ENCODE results near the gene COL27A1.
A peak's percentile ranks its signal among the peaks of the same experiment; 100 is the strongest.

Gene COL27A1

DNA sequence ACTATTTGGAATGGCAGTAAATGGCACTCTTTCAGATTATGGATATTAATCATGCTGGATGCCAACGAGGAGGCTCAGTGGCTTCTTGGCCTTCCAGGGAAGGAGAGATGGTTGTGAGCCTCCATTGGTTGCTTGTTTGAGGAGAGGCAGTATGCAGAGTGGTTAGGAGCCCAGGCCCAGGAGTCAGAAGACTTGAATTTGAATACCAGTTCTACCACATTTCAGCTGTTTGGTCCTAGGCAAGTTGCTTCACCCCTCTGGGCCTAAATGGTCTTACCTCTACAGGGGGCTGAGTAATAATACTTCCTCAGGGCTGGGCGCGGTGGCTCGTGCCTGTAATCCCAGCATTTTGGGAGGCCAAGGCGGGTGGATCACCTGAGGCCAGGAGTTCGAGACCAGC lies 52.5 kb downstream of the COL27A1 start:
- no peak for DNase-seq

DNA sequence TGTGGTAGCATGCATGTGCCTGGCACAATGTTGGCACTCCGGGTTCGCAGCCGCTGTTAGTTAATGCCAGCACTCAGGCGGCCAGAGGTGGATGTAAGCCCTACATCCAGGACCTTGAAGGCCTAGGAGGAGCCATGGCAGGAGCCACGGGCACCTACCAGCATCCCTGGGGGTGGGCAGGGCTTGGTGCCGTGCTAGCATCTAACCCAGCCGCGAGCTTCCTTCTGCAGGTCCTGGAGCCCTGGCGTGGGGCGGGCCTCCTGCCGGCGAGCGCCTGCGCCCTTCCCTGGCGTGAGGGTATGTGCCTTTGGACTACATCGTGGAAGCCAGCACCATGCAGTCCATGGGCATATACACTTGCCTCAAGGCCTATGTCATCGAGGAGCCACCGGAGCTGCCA lies 53.8 kb downstream of the COL27A1 start:
- no peak for DNase-seq

DNA sequence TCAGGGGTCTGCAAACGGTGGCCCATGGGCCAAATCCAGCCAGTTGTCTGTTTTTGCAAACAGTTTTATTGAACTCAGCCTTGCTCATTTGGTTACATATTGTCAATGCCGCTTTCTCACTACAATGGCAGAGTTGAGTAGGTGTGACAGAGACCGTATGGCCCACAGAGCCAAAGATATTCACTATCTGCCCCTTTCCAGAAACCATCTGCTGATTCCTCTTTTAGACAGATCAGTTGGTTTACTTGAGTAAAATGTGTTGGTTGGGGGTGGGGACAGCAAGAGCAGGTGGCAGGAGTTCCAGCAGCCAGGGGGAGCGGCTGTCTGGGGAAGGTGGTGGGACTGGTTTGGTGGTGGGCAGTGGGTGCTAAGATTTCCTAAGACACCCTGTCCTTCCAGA lies 54.8 kb downstream of the COL27A1 start:
- DNase-seq, result peak; percentile 23

DNA sequence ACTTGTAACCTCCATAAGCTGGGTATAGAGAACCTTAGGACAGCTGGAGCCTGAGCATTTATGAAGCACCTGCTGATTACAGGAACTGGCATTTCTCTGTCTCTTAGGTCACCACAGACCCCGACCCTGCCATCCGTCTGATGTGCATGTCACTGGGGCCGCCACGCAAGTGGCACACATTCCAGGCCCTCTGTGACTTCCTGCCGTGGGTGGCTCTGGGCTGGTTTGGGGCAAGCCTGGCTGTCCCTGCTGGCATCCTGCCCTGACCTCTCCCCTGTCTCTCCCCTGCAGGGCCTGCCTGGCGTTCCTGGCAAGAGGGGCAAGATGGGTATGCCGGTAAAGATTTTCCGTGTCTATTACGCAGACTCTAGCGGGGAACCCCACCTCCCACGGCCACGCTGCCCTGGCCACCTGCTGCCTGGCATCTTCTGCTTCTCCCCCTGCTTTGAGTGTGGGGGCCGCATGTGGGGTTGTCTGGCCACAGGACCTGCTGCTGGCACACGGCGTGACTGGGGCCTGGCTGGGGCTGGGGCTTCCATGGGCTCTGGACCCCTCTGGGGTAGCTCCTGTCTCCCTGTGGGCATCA lies 55.4 kb downstream of the COL27A1 start:
- no peak for DNase-seq

DNA sequence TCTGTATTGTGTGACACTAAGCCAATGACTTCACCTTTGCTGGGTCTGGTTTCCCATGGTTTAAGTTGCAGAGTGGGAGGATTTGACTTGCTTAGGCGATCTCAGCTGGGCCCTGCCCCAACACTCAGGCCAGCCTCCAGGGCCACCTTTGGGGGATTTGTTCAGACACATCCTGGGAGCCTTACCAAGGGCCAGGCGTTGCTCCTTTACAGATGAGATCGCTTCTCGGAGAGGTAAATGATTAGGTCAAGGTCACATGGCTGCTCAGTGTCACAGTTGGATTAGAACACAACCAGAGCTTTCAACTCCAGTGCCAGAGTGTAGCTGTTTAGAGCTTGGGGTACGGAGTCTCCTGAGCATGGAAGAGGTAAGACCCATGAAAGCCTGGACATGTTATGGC lies 57.5 kb downstream of the COL27A1 start:
- DNase-seq, result no peak

DNA sequence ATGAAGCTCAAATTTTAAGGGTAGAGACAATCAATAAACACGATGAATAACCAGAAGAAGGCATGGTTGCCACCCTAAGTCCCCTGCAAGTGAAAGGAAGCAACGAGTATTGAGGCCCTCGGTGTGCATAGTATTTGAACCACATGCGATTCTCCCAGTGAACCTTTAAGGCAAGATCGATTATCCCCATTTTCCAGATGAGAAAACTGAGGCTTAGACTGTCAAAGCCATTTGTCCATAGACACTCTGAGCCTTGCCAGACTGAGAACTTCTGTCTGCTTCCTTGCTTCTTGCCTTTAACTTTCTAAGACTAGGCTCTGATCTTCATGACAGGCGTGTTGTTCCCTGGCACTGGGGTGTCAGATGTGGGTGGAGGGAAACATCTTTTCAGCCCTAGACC lies 58.2 kb downstream of the COL27A1 start:
- no peak for DNase-seq

DNA sequence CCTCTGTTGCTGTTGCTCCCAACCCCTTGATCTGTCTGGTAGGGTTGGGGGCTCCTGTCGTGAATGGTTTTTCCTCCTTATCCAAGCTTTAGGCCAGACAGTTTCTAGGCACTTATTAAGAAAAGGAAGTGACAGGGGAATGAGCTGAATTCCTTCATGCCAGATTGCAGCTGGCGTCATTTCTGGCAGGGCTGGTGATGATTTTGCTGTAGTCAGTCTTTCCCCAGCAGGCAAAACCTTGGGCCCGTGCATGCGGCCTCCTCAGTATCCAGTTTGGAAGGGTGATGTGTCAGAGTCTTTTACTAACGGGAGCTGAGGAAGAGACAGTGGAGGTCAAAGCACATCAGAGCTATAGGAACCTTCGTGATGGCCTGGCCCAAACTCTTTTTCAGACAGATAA lies 58.8 kb downstream of the COL27A1 start:
- DNase-seq, result no peak

DNA sequence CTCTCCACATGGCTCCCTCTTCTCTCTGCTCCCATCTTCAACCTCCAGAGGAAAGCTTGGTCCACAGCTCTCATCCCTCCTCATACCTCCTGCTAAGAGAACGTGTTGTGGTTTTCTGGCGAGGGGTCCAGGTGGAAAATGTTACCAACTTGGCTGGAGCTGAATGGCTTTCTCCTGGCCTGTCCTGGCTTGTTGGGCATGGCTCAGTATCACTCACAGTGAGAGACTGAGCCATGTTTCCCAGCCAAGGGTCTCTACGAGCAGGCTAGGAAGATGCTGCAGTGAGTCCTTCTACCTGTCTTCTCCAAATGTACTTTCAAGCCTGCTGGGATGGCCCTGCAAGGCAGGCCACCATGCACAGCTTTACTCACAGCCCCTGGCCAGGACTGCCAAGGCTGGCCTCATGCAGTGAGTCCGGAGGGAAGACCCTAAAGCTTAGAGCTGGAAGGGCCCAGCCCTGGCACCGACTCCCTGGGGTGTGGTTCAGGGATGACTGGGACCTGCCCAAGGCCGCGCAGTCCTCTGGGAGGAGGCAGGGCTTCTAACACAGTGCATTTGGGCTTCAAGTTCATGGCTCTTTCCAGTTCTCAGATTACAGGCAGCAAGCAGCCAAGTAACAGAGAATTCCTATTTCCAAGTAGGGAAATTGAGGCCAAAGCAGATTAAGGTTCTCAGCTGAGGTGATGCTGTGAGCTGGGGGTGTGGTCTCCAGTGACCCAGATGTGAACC lies 59.5 kb downstream of the COL27A1 start:
- no peak for DNase-seq

DNA sequence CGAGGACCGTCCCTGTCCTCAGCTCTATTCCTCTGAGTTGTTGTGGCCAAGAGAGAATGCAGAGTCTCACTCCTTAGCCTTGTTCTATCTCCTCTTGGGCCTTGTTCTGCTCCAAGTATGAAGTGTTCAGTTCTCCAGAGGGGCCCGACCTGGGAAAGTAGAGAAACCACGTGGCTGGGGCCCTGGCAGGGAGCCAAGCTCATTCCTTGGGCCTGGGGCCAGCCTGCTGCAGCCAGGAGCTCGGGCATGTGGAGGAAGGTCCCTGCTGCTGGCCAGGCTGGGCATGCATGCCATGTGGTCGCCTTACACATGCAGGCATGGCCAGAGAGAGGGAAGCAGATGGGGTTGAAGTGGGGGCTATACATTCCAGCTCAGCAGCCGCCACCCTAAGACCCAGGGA lies 60.7 kb downstream of the COL27A1 start:
- DNase-seq, result no peak

DNA sequence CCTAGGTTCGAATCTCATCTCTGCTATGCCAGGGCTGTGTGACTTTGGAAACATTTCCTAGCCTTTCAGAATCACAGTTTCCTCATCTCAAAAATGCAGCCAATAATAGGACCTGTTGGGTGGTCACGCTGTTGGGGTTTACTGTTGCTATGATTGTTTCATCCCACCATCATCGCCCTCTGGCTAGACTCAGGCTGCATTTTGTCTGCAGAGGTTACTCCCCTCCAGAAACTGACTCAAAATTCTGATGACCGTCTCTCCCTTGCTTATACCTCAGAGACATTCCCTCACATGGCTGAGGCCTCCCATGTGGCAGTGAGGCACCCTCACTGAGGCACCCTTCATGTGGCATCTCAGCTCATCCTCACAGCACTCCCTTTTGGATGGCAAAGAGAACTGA lies 61.6 kb downstream of the COL27A1 start:
- no peak for DNase-seq

DNA sequence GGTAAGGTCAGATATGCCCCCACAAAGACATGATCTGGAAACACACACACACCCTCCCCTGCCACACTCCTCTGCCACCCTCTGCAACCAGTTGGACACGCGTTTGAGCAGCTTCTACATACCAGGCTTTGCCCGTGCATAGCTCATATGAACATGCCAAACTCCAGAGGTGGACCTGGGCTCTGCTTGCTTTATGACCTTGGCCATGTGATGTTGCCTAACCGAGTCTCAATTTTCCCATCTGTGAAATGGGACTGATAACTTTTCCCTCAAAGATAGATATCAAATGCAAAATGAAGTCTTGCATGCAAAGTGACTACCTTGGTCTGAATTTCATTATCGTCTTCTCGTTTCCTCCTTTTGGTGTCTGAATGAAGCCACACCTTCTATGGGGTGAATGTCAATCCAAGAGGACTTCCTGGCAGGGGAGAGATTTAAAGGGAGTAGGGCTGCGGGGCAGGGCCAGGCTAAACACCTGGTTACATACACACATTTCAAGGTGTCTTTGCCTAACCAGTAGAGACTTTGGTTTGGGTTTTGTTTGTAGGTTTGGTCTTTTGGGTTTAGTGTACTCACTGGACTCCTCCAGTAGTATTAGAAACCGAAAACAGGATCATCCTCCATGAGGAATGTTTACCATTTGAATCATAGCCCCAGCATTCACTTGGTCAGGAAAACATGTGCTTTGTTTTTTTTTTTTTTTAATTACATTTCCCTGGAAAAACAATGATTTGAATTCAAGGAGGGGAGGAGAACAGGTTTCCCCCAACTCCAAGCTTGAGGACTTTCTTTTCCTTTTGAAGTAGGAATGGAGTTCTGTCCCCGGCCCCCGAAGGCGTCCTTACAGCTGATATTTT lies 63.2 kb downstream of the COL27A1 start:
- no peak for DNase-seq

DNA sequence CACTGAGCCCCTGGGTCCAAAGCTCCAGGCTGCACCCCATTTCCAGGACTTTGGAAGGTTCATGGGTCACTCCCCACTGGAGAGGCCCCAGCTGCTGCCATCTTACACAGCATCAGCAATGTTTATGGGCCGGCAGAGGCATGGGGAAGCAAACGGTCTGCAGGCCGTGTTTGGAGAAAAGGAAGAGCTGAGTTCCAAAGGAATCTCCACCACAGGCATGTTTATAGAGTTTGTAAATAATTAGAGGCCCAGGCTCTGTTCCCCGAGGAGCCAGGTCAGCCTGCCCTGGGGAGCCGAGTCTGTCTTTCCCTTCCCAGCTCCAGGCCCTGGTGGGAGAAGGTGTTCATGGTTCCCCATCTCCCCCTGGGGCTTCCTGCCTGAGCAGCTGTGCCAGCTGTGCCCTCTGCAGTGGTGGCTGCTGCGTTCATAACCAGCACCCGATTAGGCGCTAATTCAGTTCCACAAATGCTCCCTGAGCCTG lies 64.8 kb downstream of the COL27A1 start:
- no peak for DNase-seq

DNA sequence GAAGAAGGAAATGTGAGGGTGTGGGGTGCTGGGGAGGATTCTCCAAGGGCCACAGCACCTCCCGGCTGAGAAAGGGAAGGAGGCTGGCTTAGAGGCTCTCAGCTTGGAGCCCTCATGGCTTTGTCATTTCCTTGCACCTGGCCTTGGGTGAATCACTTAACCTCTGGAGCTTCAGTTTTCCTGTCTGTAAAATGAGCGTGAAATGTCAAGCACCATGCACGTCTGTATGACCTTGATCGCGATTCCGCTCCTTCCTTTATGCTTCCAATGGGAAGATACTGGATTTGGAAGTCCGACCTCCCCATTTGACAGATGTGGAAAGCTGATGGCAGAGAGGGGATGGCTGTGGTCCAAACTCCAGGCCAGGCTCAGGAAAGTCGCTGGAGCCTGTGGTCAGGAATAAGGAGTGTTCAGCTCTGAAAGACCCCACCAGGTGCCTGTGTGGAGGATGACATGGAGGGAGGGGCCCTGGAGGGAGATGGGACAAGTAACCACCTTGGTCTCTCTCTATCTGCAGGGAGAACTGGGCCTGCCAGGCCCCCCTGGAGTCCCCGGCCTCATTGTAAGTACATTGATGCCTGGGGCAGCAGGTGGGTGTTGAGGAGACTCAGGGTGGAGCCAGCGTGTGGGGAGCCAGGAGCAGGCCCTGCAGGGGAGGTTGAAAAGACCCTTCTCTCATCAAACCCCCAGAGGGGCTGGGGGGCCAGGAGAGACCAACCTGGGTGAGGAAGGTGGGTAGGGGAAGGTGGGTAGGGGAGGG lies 66.5 kb downstream of the COL27A1 start:
- no peak for DNase-seq

DNA sequence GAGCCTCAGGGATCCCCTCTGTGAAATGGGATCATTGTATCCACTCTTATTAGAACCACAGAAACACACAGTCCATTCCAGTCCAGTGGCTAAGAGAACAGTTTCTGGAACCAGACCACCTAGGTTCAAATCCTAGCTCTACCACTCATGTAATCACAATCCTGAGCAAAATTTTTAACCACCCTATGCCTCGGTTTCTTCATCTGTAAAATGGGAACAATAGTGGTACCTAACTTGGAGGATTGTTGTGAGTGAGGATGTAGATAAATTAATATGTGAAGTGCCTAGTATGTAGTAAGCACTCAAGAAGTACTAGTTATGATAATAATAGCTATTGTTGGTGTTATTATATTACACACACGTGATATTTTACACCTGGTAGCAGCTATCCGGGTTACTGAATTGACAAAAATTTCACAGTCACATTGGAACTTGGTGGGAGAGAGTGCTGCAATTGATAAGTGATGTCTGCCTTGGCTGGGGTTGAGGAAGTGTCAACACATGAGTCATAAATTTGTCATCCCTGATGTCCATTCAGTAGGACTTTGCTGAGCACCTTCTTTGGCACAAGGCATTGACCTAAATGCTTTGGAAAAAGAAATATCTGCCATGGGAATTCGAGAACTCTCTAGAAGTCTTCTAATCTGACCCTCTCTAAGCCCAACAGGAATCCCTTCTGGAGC lies 68.4 kb downstream of the COL27A1 start:
- DNase-seq, result no peak

DNA sequence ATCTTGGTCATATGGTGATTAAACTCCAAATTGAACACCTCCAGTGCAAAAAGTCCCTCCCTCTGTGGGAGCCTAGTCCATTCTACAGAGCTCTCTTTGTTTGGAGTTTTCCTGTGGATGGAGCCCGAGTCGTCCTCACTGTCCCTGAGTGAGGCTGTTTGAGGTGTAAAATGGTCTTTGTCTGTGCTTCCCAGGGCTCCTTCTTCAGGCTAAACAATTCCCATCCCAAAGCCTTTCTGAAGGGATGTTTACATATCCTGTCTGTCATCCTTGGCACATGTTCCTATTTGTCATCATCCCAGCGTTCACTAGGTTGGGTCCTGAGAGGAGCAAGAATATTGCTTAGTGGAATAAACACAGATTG lies 68.9 kb downstream of the COL27A1 start:
- no peak for DNase-seq

DNA sequence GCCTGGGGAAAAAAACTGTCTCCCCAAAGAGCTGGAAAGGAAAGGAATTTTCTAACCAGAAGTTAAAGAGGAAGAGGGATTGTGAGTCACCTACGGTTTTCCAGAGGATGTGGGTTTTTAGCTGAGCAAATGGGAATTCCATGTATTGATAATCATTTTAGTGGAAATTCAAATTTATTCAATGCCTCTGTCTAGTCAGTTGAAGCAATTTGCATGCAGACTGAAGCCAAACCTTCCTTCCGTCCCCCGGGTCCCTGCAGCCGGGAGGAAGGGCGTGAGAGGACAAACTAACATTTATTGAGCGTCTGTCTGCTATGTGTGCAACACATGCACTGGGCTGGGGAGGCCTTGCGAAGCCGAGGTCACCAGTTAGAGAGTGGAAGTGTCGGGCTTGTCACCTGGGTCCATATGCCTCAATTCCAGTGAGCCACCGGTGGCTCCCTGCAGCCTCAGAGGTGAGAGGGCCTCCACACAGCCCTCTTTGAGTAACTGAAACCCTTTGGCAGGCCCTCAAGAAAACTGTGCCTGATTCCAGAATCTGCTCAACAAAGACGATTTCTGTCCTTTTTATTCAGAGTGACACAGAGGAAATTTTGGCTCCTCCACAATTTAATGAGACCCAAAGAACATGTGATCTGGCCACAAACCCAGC lies 70.3 kb downstream of the COL27A1 start:
- no peak for DNase-seq

DNA sequence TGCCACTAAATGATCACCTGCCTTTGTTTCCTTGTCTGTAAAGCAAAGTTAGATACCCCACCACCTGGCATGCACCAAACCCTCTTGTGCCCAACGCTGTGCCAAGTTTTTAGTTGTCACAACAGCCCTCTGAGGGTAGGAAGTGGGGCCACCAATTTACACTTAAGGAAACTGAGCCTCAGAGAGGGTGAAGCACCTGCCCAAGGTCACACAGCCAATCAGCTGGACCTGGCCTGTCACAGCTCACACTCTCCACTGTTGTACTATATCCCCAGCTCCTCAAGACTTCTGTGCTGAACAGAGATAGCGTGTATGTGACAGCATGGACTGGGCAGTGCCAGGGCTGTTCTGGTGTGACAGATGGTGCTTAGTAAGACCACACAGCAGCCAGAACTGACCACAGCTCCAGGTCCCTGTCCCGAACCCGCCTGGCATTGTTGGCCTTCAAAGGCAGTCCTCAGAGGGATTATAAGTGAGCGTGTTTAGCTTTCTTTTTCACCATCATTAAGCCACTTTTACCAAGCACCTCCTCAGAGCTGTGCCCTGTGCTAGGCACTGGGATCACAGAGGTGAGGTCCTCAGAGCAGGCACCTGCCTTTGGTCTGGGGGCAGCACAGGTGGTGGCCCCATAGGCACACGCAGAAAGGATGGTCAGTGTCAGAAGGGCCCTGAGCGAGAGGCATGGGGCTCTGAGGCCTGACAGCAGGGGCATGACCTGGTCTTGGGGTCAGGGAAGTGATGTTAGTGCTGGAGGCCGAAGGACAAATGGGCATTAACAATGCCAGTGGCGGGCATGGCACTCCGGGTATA lies 71.1 kb downstream of the COL27A1 start:
- DNase-seq, result no peak

DNA sequence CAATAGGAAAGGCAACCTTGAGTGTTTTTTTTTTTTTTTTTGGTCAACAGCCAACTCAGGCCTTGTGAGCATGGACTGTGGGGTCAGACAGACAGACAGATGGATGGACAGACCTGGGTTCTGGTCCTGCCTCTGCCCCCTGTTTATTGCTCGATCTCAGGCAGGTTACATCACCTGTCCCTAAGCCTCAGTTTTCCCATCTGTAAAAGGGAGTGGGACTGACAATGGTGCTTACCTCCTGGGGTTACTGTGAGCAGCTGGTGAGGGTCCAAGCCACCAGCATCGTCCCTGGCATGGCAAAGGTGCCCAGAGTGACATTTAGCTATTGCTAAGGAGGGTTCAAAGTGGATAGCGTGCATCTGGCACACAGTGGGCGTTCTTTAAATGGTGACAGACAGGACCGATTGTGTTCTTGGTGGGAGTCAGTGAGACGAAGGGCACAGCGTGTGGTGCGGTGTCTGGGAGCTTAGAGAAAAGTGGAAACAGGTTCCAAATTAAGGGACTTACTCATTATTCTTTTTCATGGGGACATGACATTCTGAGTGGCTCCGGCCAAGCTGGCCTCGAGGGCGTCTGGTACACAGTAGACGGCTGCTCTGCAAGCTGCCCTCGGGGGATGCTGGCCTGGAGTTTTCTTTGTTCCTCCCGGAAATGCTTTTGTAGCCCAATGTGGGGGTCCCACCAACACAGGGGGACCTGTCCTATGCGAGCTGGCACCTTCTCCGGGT lies 72.1 kb downstream of the COL27A1 start:
- DNase-seq, result no peak

DNA sequence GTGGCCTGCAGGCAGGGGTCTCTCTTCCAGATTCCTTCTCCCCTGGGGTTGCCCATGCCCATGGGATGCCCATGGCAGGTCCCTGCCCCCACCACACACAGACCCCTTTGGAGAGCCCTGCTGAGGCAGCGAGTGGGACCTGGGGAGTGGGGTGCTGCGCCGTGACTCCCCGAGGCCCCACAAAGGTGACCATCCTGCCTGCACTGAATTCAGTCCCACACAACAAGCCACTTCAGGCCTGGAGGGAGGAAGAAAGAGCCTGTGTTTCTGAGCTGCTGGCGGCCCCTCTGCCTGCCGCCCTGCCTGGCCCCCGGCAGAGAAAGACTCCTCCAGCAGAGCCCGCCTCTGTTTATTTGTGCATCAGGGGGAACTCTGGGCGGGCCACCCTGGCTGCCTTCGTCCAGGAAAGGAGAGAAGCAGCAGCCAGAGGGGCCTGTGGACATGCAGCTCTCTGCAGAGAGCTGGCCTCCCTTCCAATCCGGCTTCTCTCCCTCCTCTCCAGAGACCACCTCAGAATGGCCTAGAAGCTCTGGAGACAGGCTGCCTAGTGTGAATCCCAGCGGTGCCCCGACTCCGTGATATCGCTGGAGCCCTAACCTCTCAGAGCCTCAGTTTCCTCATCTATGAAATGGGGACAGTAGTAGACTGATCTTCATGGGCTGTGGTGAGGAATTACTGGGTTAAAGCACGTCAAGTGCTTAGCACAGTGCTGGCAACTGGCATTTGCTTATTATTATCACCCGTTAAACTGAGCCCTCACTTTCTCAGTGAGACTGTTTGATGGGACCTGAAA lies 72.9 kb downstream of the COL27A1 start:
- no peak for DNase-seq

DNA sequence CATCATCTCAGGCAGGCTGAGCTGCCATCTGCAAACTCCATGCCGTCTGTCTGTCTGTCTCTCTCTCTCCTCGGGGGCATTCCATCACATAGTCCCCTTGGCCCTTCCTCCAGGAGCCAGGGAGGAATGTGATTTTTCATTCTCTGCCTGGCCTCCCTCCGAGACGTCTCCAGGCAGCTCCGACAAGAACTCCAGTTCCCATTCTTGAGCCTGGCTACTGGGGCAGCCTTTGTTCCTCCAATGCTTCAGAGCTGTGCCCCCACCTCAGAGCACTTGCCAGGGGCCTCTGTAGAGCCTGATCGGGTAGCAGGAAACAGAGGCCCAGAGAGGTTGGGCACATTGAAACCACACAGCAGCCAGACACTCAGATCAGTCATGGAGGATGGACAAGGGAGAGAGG lies 74.0 kb downstream of the COL27A1 start:
- DNase-seq, result no peak
